G401.6 (cell line): Measurements from ENCODE around the gene SLC38A5.
A peak's percentile ranks its signal among the peaks of the same experiment; 100 is the strongest.

Experiments
- FAIRE-seq: peaks from 2 replicates; lab custom pipeline; 2012; peaks lifted over from hg19 to GRCh38; lab: Jason Lieb, UNC

The SLC38A5 gene

GRCh38 chrX:48490661-48491060 is 20.6 kb upstream of the SLC38A5 start:
- FAIRE-seq, result no peak

- no peak for FAIRE-seq
Observed at GRCh38 chrX:48489892-48490291, 19.8 kb upstream of the SLC38A5 start.

GRCh38 chrX:48489296-48489695 is 19.2 kb upstream of the SLC38A5 start:
- no peak for FAIRE-seq

GRCh38 chrX:48488034-48488433 is 18.0 kb upstream of the SLC38A5 start:
- FAIRE-seq, result no peak

- FAIRE-seq, result no peak
Observed at GRCh38 chrX:48487362-48487798, 17.3 kb upstream of the SLC38A5 start.

GRCh38 chrX:48482526-48482925 is 12.5 kb upstream of the SLC38A5 start:
- no peak for FAIRE-seq

- no peak for FAIRE-seq
Observed at GRCh38 chrX:48480583-48480982, 10.5 kb upstream of the SLC38A5 start.

GRCh38 chrX:48480142-48480541 is 10.1 kb upstream of the SLC38A5 start:
- no peak for FAIRE-seq

GRCh38 chrX:48478806-48479205 is 8.7 kb upstream of the SLC38A5 start:
- FAIRE-seq, result no peak

GRCh38 chrX:48477960-48478755 is 8.1 kb upstream of the SLC38A5 start:
- FAIRE-seq, result no peak

- no peak for FAIRE-seq
Observed at GRCh38 chrX:48476919-48477318, 6.9 kb upstream of the SLC38A5 start.

- FAIRE-seq, result peak; percentile 84
Observed at GRCh38 chrX:48475774-48476577, 5.9 kb upstream of the SLC38A5 start, which contains the start of gene FTSJ1. Gene FTSJ1 (plus strand): TSS chrX:48476199. CDS start chrX:48478048, 1,849 bp downstream.

GRCh38 chrX:48475296-48475695 is 5.2 kb upstream of the SLC38A5 start:
- FAIRE-seq, result no peak

- FAIRE-seq, result no peak
Observed at GRCh38 chrX:48474581-48474980, 4.5 kb upstream of the SLC38A5 start.

GRCh38 chrX:48474127-48474526 is 4.1 kb upstream of the SLC38A5 start:
- no peak for FAIRE-seq

GRCh38 chrX:48473704-48473990 is 3.6 kb upstream of the SLC38A5 start:
- no peak for FAIRE-seq

- no peak for FAIRE-seq
Observed at GRCh38 chrX:48472851-48473703, 3.0 kb upstream of the SLC38A5 start.

GRCh38 chrX:48472225-48472624 is 2.2 kb upstream of the SLC38A5 start:
- no peak for FAIRE-seq

- FAIRE-seq, result no peak
Observed at GRCh38 chrX:48471504-48471903, 1.4 kb upstream of the SLC38A5 start.

GRCh38 chrX:48470833-48471118 is 716 bp upstream of the SLC38A5 start:
- FAIRE-seq, result no peak

GRCh38 chrX:48468693-48469691 is 1.1 kb downstream of the SLC38A5 start:
- FAIRE-seq, result no peak

- FAIRE-seq, result no peak
Observed at GRCh38 chrX:48468247-48468671, 1.8 kb downstream of the SLC38A5 start.
